IMR-90 (cell line): ENCODE data around the gene P4HA2. TPM values are rescaled to one million over a fixed set of nuclear protein-coding genes. Genes with fewer than 3 reads are reported as not detected.

Experiments
- ATAC-seq: fragments of 200-7000 bp; cut with Tn5 transposase; 2 replicates; pipeline ENCODE4 v1.9.1; 2020; ENCODE audit warnings: low read depth, mild to moderate bottlenecking, moderate library complexity
- BruUV-seq: library from RNA; stranded (reverse); fragments of 400-500 nt; replicated peaks from 2 replicates; lab custom pipeline; 2021; lab: Mats Ljungman, UMichigan
- CTCF ChIA-PET: fragments of 300-600 bp; formaldehyde crosslinking; extraction: SDS; loops from one replicate; lab custom pipeline; 2021; ENCODE audit warnings: antibody characterized with exemption; lab: Yijun Ruan, JAX
- POLR2A ChIA-PET: fragments of 300-600 bp; sonication (Branson Sonifier 250); formaldehyde crosslinking; loops from one replicate; lab custom pipeline; 2022; ENCODE audit warnings: antibody characterized with exemption; ENCODE audit not compliant: unreplicated experiment; lab: Charles Lee
- DNase-seq: peaks from one replicate; pipeline ENCODE4 v3.0.0; 2013
- H2AFZ ChIP-seq: replicated peaks from 2 replicates; pipeline ENCODE3; 2013; ENCODE audit warnings: low read length, mild to moderate bottlenecking; ENCODE audit not compliant: poor library complexity
- H2AK5ac ChIP-seq: 2 replicates; pipeline ENCODE4 v1.6.1; 2013; ENCODE audit warnings: low read depth, low read length, inconsistent platforms
- H2AK9ac ChIP-seq: replicated peaks from 2 replicates; pipeline ENCODE3; 2013; ENCODE audit warnings: mild to moderate bottlenecking, low read depth, low read length, moderate library complexity; ENCODE audit not compliant: poor library complexity
- H2BK120ac ChIP-seq: 2 replicates; pipeline ENCODE4 v1.6.1; 2013; ENCODE audit warnings: low read depth, low read length, inconsistent platforms
- H2BK15ac ChIP-seq: 3 replicates; pipeline ENCODE4 v1.6.1; 2013; ENCODE audit warnings: low read depth, low read length, inconsistent platforms
- H2BK20ac ChIP-seq: 2 replicates; pipeline ENCODE4 v1.6.1; 2013; ENCODE audit warnings: low read depth, mild to moderate bottlenecking, inconsistent platforms, low read length, moderate library complexity
- H2BK5ac ChIP-seq: 2 replicates; pipeline ENCODE4 v1.6.1; 2013; ENCODE audit warnings: mild to moderate bottlenecking, low read depth, low read length, inconsistent platforms; ENCODE audit not compliant: poor library complexity, severe bottlenecking
- H3K14ac ChIP-seq: replicated peaks from 2 replicates; pipeline ENCODE4 v1.6.1; 2013; ENCODE audit warnings: low read depth, low read length, inconsistent platforms
- H3K18ac ChIP-seq: 2 replicates; pipeline ENCODE4 v1.6.1; 2013; ENCODE audit warnings: low read depth, low read length, control low read depth
- H3K23ac ChIP-seq: 2 replicates; pipeline ENCODE4 v1.6.1; 2013; ENCODE audit warnings: low read depth, low read length, inconsistent platforms
- H3K27ac ChIP-seq: 2 replicates; pipeline ENCODE4 v1.5.1; 2013; ENCODE audit warnings: mild to moderate bottlenecking, control low read depth, low read length; ENCODE audit not compliant: insufficient read depth
- H3K27me3 ChIP-seq: 2 replicates; pipeline ENCODE4 v1.6.1; 2013; ENCODE audit warnings: low read length; ENCODE audit not compliant: control insufficient read depth, insufficient read depth
- H3K36me3 ChIP-seq: 2 replicates; pipeline ENCODE4 v1.6.1; 2013; ENCODE audit warnings: low read length, mixed read lengths; ENCODE audit not compliant: control insufficient read depth, insufficient read depth
- H3K4ac ChIP-seq: 2 replicates; pipeline ENCODE4 v1.6.1; 2013; ENCODE audit warnings: low read depth, low read length, inconsistent platforms
- H3K4me1 ChIP-seq: 2 replicates; pipeline ENCODE4 v1.6.1; 2013; ENCODE audit warnings: low read length, mixed read lengths; ENCODE audit not compliant: control insufficient read depth, insufficient read depth
- H3K4me2 ChIP-seq: 2 replicates; pipeline ENCODE4 v1.6.1; 2013; ENCODE audit warnings: low read depth, mild to moderate bottlenecking, control low read depth, low read length, moderate library complexity
- H3K4me3 ChIP-seq: 2 replicates; pipeline ENCODE4 v1.5.1; 2013; ENCODE audit warnings: low read depth, mild to moderate bottlenecking, control low read depth, low read length, moderate library complexity; ENCODE audit not compliant: insufficient read depth
- H3K56ac ChIP-seq: 2 replicates; pipeline ENCODE4 v1.6.1; 2013; ENCODE audit warnings: low read length, inconsistent platforms; ENCODE audit not compliant: insufficient read depth; ENCODE audit errors: extremely low read depth
- H3K79me1 ChIP-seq, 2 experiments: 2 replicates each; pipeline ENCODE4 v1.6.1; 2013; ENCODE audit warnings: low read length in 2 of 2, inconsistent platforms in 1 of 2, low read depth in 1 of 2
- H3K9ac ChIP-seq: 2 replicates; pipeline ENCODE4 v1.6.1; 2013; ENCODE audit warnings: low read depth, low read length, control low read depth
- H3K9me1 ChIP-seq: 2 replicates; pipeline ENCODE4 v1.6.1; 2013; ENCODE audit warnings: low read length, inconsistent platforms; ENCODE audit not compliant: insufficient read depth
- H3K9me3 ChIP-seq: 2 replicates; pipeline ENCODE4 v1.6.1; 2013; ENCODE audit warnings: low read length; ENCODE audit not compliant: control insufficient read depth, insufficient read depth
- H4K20me1 ChIP-seq: 2 replicates; pipeline ENCODE4 v1.6.1; 2013; ENCODE audit warnings: low read length, inconsistent platforms; ENCODE audit not compliant: insufficient read depth
- H4K5ac ChIP-seq: 2 replicates; pipeline ENCODE4 v1.6.1; 2013; ENCODE audit warnings: mild to moderate bottlenecking, low read depth, low read length, control low read depth
- H4K8ac ChIP-seq, 2 experiments: 2 replicates each; pipeline ENCODE4 v1.6.1; 2013; ENCODE audit warnings: low read depth in 2 of 2, low read length in 2 of 2, control low read depth in 1 of 2, inconsistent platforms in 1 of 2
- H4K91ac ChIP-seq: 2 replicates; pipeline ENCODE4 v1.6.1; 2013; ENCODE audit warnings: low read depth, low read length, inconsistent platforms; ENCODE audit not compliant: insufficient read depth
- BHLHE40 ChIP-seq: fragments of 150-350 bp; IDR thresholded peaks from 2 replicates; pipeline ENCODE4 v1.6.1; 2016; ENCODE audit warnings: mild to moderate bottlenecking, low read depth, low read length
- CEBPB ChIP-seq: IDR thresholded peaks from 2 replicates; pipeline ENCODE4 v1.6.1; 2012; ENCODE audit warnings: low read depth, low read length, improper control_type of control experiment
- CHD1 ChIP-seq: IDR thresholded peaks from 2 replicates; pipeline ENCODE4 v1.6.1; 2012; ENCODE audit warnings: low read depth, low read length, improper control_type of control experiment
- CTCF ChIP-seq: conservative IDR thresholded peaks from 2 replicates; pipeline ENCODE4 v1.5.1; 2012; ENCODE audit warnings: mild to moderate bottlenecking, low read depth, low read length, improper control_type of control experiment
- ELK1 ChIP-seq: fragments of 150-350 bp; IDR thresholded peaks from 2 replicates; pipeline ENCODE4 v1.6.1; 2016; ENCODE audit warnings: low read depth, mild to moderate bottlenecking, low read length, moderate library complexity, borderline replicate concordance
- FOS ChIP-seq: fragments of 150-350 bp; IDR thresholded peaks from 2 replicates; pipeline ENCODE4 v1.6.1; 2016; ENCODE audit warnings: low read depth, low read length
- MAFK ChIP-seq: IDR thresholded peaks from 2 replicates; pipeline ENCODE4 v1.6.1; 2012; ENCODE audit warnings: low read depth, low read length, improper control_type of control experiment
- MAZ ChIP-seq: IDR thresholded peaks from 2 replicates; pipeline ENCODE4 v1.6.1; 2012; ENCODE audit warnings: low read depth, mild to moderate bottlenecking, low read length, improper control_type of control experiment, moderate library complexity, borderline replicate concordance
- MXI1 ChIP-seq: IDR thresholded peaks from 2 replicates; pipeline ENCODE4 v1.6.1; 2012; ENCODE audit warnings: low read depth, mild to moderate bottlenecking, low read length, moderate library complexity, borderline replicate concordance
- POLR2A ChIP-seq: IDR thresholded peaks from 2 replicates; pipeline ENCODE4 v1.6.1; 2012; ENCODE audit warnings: mild to moderate bottlenecking, low read depth, low read length
- RAD21 ChIP-seq: IDR thresholded peaks from 2 replicates; pipeline ENCODE4 v1.6.1; 2012; ENCODE audit warnings: low read length, improper control_type of control experiment
- SMC3 ChIP-seq: fragments of 150-350 bp; IDR thresholded peaks from 2 replicates; pipeline ENCODE4 v1.6.1; 2016; ENCODE audit warnings: low read depth, mild to moderate bottlenecking, antibody characterized with exemption, low read length, moderate library complexity
- USF2 ChIP-seq: fragments of 150-350 bp; IDR thresholded peaks from 2 replicates; pipeline ENCODE4 v1.6.1; 2017; ENCODE audit warnings: mild to moderate bottlenecking, antibody characterized with exemption, low read length, low read depth
- WGBS, 2 experiments: methylation state at CpG; one replicate each; pipeline versions ENCODE4 v1.1.5 to v1.1.7; 2013; ENCODE audit warnings: missing lambda C conversion rate in 2 of 2; ENCODE audit not compliant: insufficient read length in 1 of 2; ENCODE audit errors: extremely low coverage in 2 of 2; 5-methylcytosine and 5-hydroxymethylcytosine counted together
- dilution Hi-C: fragments of 300-500 bp; cut with HindIII; formaldehyde crosslinking; loops from one replicate; pipeline ENCODE4 v1.14.3; 2018; ENCODE audit warnings: low sequenced_read_pairs; ENCODE audit not compliant: unreplicated experiment
- in situ Hi-C: fragments of 300-500 bp; cut with MboI; formaldehyde crosslinking; loops from 3 replicates; pipeline ENCODE4 v1.14.3; 2019; ENCODE audit warnings: low sequenced_read_pairs, inconsistent platforms, mixed read lengths
- intact Hi-C: fragments of 100-400 bp; cut with micrococcal nuclease; formaldehyde crosslinking; loops from 2 replicates; pipeline ENCODE4 v1.10.0; 2022
- polyA plus RNA-seq, 3 experiments: library from polyadenylated mRNA; depleted of rRNA; stranded (reverse); fragments of >200 nt; gene quantifications; 2 replicates each; pipeline ENCODE4 v1.2.3, GENCODE V29; 2012; ENCODE audit warnings: low replicate concordance in 1 of 3
- total RNA-seq: library from RNA; depleted of rRNA; stranded (reverse); fragments of >200 nt; gene quantifications from 2 replicates; pipeline ENCODE4 v1.2.3, GENCODE V29; 2012

The P4HA2 gene
- total and polyA plus RNA-seq, 2 of the 4 experiments (the other 2 are of a cell fraction) = 186 to 225 TPM

GRCh38 chr5:132270706-132271105 lies 43.1 kb upstream of the P4HA2 start:
- no peak overlapping the region for H2AFZ ChIP-seq
- no peak overlapping the region for H2BK5ac ChIP-seq
- H3K4me1 ChIP-seq = peaks cover 29% of the 10 kb centered on the region
- BruUV-seq = no TSS peak
- no peak overlapping the region for H2BK120ac ChIP-seq
- no peak overlapping the region for H2AK5ac ChIP-seq
- intact Hi-C loops (no loop called here), in situ Hi-C loops (no loop called here), dilution Hi-C loops (no loop called here)
- no peak overlapping the region for H4K91ac ChIP-seq
- peaks cover 3% of the 10 kb centered on the region for H4K20me1 ChIP-seq
- H3K4me2 ChIP-seq = no peak overlapping the region
- peaks cover 64% of the 10 kb centered on the region for H3K36me3 ChIP-seq
- WGBS, 2 experiments = no CpG with 5 or more reads among the region's 6 CpGs
- H3K56ac ChIP-seq = no peak overlapping the region
- POLR2A ChIA-PET = interaction anchor here (1.0 kb wide), 1 partner anchor 11 kb away, joined by 3 read pairs; no protein-coding TSS in a partner anchor
- no peak for TF ChIP-seq MXI1
- no peak for TF ChIP-seq MAZ
- TF ChIP-seq ELK1 = no peak
- no peak for TF ChIP-seq BHLHE40
- TF ChIP-seq SMC3 = no peak
- TF ChIP-seq RAD21 = no peak
- TF ChIP-seq POLR2A = no peak
- TF ChIP-seq FOS = no peak
- no peak for TF ChIP-seq CEBPB
- TF ChIP-seq MAFK = no peak
- no peak for TF ChIP-seq USF2
- TF ChIP-seq CTCF = no peak
- no peak for TF ChIP-seq CHD1
- H3K14ac ChIP-seq = no peak overlapping the region; the same call in 1 of the 2 replicates
- no peak for ATAC-seq
- H3K18ac ChIP-seq = no peak overlapping the region
- no peak overlapping the region for H3K9ac ChIP-seq
- H4K8ac ChIP-seq = no peak overlapping the region
- H3K27me3 ChIP-seq = no peaks in the 10 kb centered on the region
- no peak for DNase-seq
- no peak overlapping the region for H2BK20ac ChIP-seq
- peaks cover 15 to 49% of the 10 kb centered on the region in 2 experiments for H3K79me1 ChIP-seq
- CTCF ChIA-PET = no interaction called here
- H3K9me3 ChIP-seq = no peaks in the 10 kb centered on the region
- H3K27ac ChIP-seq = no peak overlapping the region
- H3K9me1 ChIP-seq = peaks cover 41% of the 10 kb centered on the region
- no peak overlapping the region for H3K23ac ChIP-seq
- H3K4ac ChIP-seq = no peak overlapping the region
- H2BK15ac ChIP-seq = no peak overlapping the region
- H3K4me3 ChIP-seq = no peak overlapping the region
- no peak overlapping the region for H4K5ac ChIP-seq
- H2AK9ac ChIP-seq = no peak overlapping the region
